H9 (cell line): ENCODE results near the gene HLA-DRB1. TPM values are rescaled to one million over a fixed set of nuclear protein-coding genes. Genes with fewer than 3 reads are reported as not detected.

Source experiments
- DNase-seq: peaks from one replicate; pipeline ENCODE4 v3.0.0-alpha.2; 2017
- H2AFZ ChIP-seq: one replicate; pipeline ENCODE4 v1.6.1; 2013; ENCODE audit warnings: mild to moderate bottlenecking, low read length, control low read depth, moderate library complexity
- H2AK5ac ChIP-seq: 2 replicates; pipeline ENCODE4 v1.6.1; 2013; ENCODE audit warnings: low read length, control low read depth, mixed read lengths; ENCODE audit not compliant: insufficient read length
- H2BK120ac ChIP-seq: one replicate; pipeline ENCODE4 v1.6.1; 2013; ENCODE audit warnings: low read depth, mild to moderate bottlenecking, low read length, control low read depth, inconsistent platforms; ENCODE audit not compliant: poor library complexity, severe bottlenecking
- H2BK12ac ChIP-seq: 2 replicates; pipeline ENCODE4 v1.6.1; 2013; ENCODE audit warnings: low read length, control low read depth, mixed read lengths, low read depth; ENCODE audit not compliant: insufficient read length
- H2BK15ac ChIP-seq: 2 replicates; pipeline ENCODE4 v1.6.1; 2013; ENCODE audit warnings: low read depth, low read length, control low read depth
- H2BK20ac ChIP-seq: one replicate; pipeline ENCODE4 v1.6.1; 2013; ENCODE audit warnings: low read depth, mild to moderate bottlenecking, low read length, control low read depth, inconsistent platforms; ENCODE audit not compliant: poor library complexity, severe bottlenecking
- H2BK5ac ChIP-seq: 2 replicates; pipeline ENCODE4 v1.6.1; 2013; ENCODE audit warnings: low read length, control low read depth, mixed read lengths; ENCODE audit not compliant: insufficient read length
- H3K14ac ChIP-seq: 2 replicates; pipeline ENCODE4 v1.6.1; 2013; ENCODE audit warnings: low read length, control low read depth; ENCODE audit not compliant: insufficient read depth
- H3K18ac ChIP-seq: 2 replicates; pipeline ENCODE4 v1.6.1; 2013; ENCODE audit warnings: low read depth, mild to moderate bottlenecking, mixed read lengths, low read length, control low read depth; ENCODE audit not compliant: insufficient read length
- H3K23ac ChIP-seq: 2 replicates; pipeline ENCODE4 v1.6.1; 2013; ENCODE audit warnings: low read length, control low read depth, mixed read lengths, low read depth; ENCODE audit not compliant: insufficient read length
- H3K23me2 ChIP-seq: 2 replicates; pipeline ENCODE4 v1.6.1; 2013; ENCODE audit warnings: low read depth, mild to moderate bottlenecking, mixed read lengths, low read length, control low read depth; ENCODE audit not compliant: insufficient read length, poor library complexity, severe bottlenecking
- H3K27ac ChIP-seq: 2 replicates; pipeline ENCODE4 v1.5.1; 2013; ENCODE audit warnings: low read length, control low read depth, mixed read lengths, low read depth; ENCODE audit not compliant: insufficient read length
- H3K27me3 ChIP-seq: 2 replicates; pipeline ENCODE4 v1.6.1; 2013; ENCODE audit warnings: low read length, control low read depth, inconsistent platforms; ENCODE audit not compliant: insufficient read depth
- H3K4ac ChIP-seq: 2 replicates; pipeline ENCODE4 v1.6.1; 2013; ENCODE audit warnings: low read depth, mild to moderate bottlenecking, control low read depth, inconsistent platforms, low read length, moderate library complexity
- H3K4me1 ChIP-seq: 2 replicates; pipeline ENCODE4 v1.6.1; 2013; ENCODE audit warnings: low read length, control low read depth, inconsistent platforms; ENCODE audit not compliant: insufficient read depth
- H3K4me2 ChIP-seq: 2 replicates; pipeline ENCODE4 v1.6.1; 2013; ENCODE audit warnings: low read length, control low read depth, mixed read lengths; ENCODE audit not compliant: insufficient read length, insufficient read depth
- H3K56ac ChIP-seq: 2 replicates; pipeline ENCODE4 v1.6.1; 2013; ENCODE audit warnings: low read depth, mild to moderate bottlenecking, mixed read lengths, low read length, control low read depth; ENCODE audit not compliant: insufficient read length
- H3K79me1 ChIP-seq: 2 replicates; pipeline ENCODE4 v1.6.1; 2013; ENCODE audit warnings: low read depth, mild to moderate bottlenecking, moderate library complexity, low read length, control low read depth, inconsistent platforms; ENCODE audit not compliant: insufficient read depth, poor library complexity, severe bottlenecking
- H3K79me2 ChIP-seq: 2 replicates; pipeline ENCODE4 v1.6.1; 2013; ENCODE audit warnings: low read length, control low read depth, inconsistent platforms; ENCODE audit not compliant: insufficient read depth
- H3K9ac ChIP-seq: 2 replicates; pipeline ENCODE4 v1.6.1; 2013; ENCODE audit warnings: low read length, control low read depth, mixed read lengths; ENCODE audit not compliant: insufficient read length; ENCODE audit errors: extremely low read depth
- H3K9me3 ChIP-seq: one replicate; pipeline ENCODE4 v1.6.1; 2013; ENCODE audit warnings: low read depth, low read length, inconsistent platforms; ENCODE audit not compliant: control insufficient read depth
- H3T11ph ChIP-seq: one replicate; pipeline ENCODE4 v1.6.1; 2013; ENCODE audit warnings: mild to moderate bottlenecking, low read length, control low read depth, inconsistent platforms
- H4K20me1 ChIP-seq: one replicate; pipeline ENCODE4 v1.6.1; 2013; ENCODE audit not compliant: control insufficient read depth, insufficient read length, insufficient read depth
- H4K5ac ChIP-seq: 2 replicates; pipeline ENCODE4 v1.6.1; 2013; ENCODE audit warnings: low read depth, mild to moderate bottlenecking, mixed read lengths, low read length, control low read depth; ENCODE audit not compliant: insufficient read length
- H4K8ac ChIP-seq: replicated peaks from 2 replicates; pipeline ENCODE4 v1.6.1; 2013; ENCODE audit warnings: low read length, control low read depth, mixed read lengths, low read depth; ENCODE audit not compliant: insufficient read length
- H4K91ac ChIP-seq: 2 replicates; pipeline ENCODE4 v1.6.1; 2013; ENCODE audit warnings: low read depth, mild to moderate bottlenecking, moderate library complexity, mixed read lengths, low read length, control low read depth; ENCODE audit not compliant: insufficient read length
- H3K27ac Mint-ChIP-seq, 3 experiments: 2 replicates in 2 of 3; 3 replicates in 1 of 3; pipeline ENCODE4 v1.8.0; 2020 to 2021; ENCODE audit warnings: mixed read lengths in 3 of 3, mild to moderate bottlenecking in 1 of 3, moderate library complexity in 1 of 3
- H3K27me3 Mint-ChIP-seq: 2 replicates; pipeline ENCODE4 v1.8.0; 2021; ENCODE audit warnings: low read depth, mild to moderate bottlenecking, moderate library complexity, mixed read lengths
- H3K36me3 Mint-ChIP-seq, 3 experiments: 2 replicates in 2 of 3; 3 replicates in 1 of 3; pipeline ENCODE4 v1.8.0; 2020 to 2021; ENCODE audit warnings: low read depth in 3 of 3, mixed read lengths in 3 of 3; ENCODE audit not compliant: insufficient read depth in 1 of 3
- H3K4me1 Mint-ChIP-seq, 2 experiments: 2 replicates each; pipeline ENCODE4 v1.8.0; 2020; ENCODE audit warnings: mixed read lengths in 2 of 2
- H3K4me3 Mint-ChIP-seq, 2 experiments: 2 replicates in 1 of 2; 3 replicates in 1 of 2; pipeline ENCODE4 v1.8.0; 2020 to 2021; ENCODE audit warnings: mild to moderate bottlenecking in 2 of 2, mixed read lengths in 2 of 2, moderate library complexity in 1 of 2
- H3K9me3 Mint-ChIP-seq, 2 experiments: 2 replicates in 1 of 2; 3 replicates in 1 of 2; pipeline ENCODE4 v1.8.0; 2020; ENCODE audit warnings: mild to moderate bottlenecking in 2 of 2, mixed read lengths in 2 of 2, moderate library complexity in 1 of 2
- WGBS: extraction: QIAGEN DNeasy Blood & Tissue Kit; methylation state at CpG from one replicate; pipeline ENCODE4 v1.1.7; 2013; ENCODE audit warnings: missing lambda C conversion rate, low lambda C conversion rate, mixed read lengths; ENCODE audit not compliant: insufficient read length; ENCODE audit errors: extremely low coverage; 5-methylcytosine and 5-hydroxymethylcytosine counted together
- total RNA-seq: library from RNA; stranded (reverse); gene quantifications from 2 replicates; pipeline ENCODE4 v1.2.1, GENCODE V29; 2021
- TF ChIP-seq, protein P1 (sequence below): fragments of 200-600 bp; sonication (generic); conservative IDR thresholded peaks from 3 replicates; pipeline ENCODE4 v1.8.0; 2021; ENCODE audit warnings: antibody characterized with exemption, mild to moderate bottlenecking

Gene HLA-DRB1
- total RNA-seq, 1 experiment from 2014 or later = 25.9 TPM

DNA sequence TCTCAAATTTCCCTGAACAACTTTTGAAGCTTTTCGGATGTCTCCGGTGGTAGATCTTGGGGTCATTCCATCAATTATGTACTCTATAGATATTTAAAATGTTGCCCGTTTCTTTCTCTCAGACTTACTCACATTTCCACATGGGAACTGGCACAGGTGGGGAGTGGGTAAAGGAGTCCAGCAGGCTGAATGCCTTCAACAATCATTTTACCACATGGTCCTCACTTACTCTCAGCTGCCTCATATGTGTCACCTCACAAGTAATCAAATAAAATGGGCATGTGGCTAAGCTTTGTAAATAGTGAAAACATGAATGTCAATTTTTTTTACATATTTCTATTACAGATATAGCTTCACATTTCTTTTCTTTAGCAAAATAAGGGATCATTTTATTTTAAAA is 48.2 kb upstream of the HLA-DRB1 start:
- Histone ChIP-seq H3K79me2 (no peaks in the 10 kb centered on the region), H4K91ac (no peak overlapping the region), H2AK5ac (no peak overlapping the region), H4K20me1 (no peaks in the 10 kb centered on the region), H2BK15ac (no peak overlapping the region), H3K9ac (no peak overlapping the region), H2BK120ac (no peak overlapping the region), H3K4me1 (no peaks in the 10 kb centered on the region; the same call in 1 of the 2 replicates), H3K56ac (no peak overlapping the region), H3K27me3 (no peaks in the 10 kb centered on the region), H2BK20ac (no peak overlapping the region), H2BK5ac (no peak overlapping the region), H4K5ac (no peak overlapping the region), H3K23ac (no peak overlapping the region), H3K4ac (no peak overlapping the region), H3K4me2 (no peak overlapping the region), H3K14ac (no peak overlapping the region), H3K79me1 (no peaks in the 10 kb centered on the region), H2BK12ac (no peak overlapping the region), H3K9me3 (no peaks in the 10 kb centered on the region), H2AFZ (no peak overlapping the region), H3K27ac (no peak overlapping the region), H3K18ac (no peak overlapping the region), H3T11ph (no peak overlapping the region), H3K23me2 (no peaks in the 10 kb centered on the region), H4K8ac (no peak overlapping the region)
- H3K9me3 Mint-ChIP-seq = no peaks in the 10 kb centered on the region
- H3K4me1 Mint-ChIP-seq = peaks cover 25% of the 10 kb centered on the region in 2 experiments
- DNase-seq = no peak
- no peaks in the 10 kb centered on the region for H3K36me3 Mint-ChIP-seq
- no CpG with 5 or more reads among the region's 3 CpGs for WGBS
- H3K27me3 Mint-ChIP-seq = no peaks in the 10 kb centered on the region
- H3K27ac Mint-ChIP-seq = no peak overlapping the region
- H3K4me3 Mint-ChIP-seq = no peak overlapping the region
- TF ChIP-seq, protein P1, sequence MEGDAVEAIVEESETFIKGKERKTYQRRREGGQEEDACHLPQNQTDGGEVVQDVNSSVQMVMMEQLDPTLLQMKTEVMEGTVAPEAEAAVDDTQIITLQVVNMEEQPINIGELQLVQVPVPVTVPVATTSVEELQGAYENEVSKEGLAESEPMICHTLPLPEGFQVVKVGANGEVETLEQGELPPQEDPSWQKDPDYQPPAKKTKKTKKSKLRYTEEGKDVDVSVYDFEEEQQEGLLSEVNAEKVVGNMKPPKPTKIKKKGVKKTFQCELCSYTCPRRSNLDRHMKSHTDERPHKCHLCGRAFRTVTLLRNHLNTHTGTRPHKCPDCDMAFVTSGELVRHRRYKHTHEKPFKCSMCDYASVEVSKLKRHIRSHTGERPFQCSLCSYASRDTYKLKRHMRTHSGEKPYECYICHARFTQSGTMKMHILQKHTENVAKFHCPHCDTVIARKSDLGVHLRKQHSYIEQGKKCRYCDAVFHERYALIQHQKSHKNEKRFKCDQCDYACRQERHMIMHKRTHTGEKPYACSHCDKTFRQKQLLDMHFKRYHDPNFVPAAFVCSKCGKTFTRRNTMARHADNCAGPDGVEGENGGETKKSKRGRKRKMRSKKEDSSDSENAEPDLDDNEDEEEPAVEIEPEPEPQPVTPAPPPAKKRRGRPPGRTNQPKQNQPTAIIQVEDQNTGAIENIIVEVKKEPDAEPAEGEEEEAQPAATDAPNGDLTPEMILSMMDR = no peak
